Nephron progenitor cell (in vitro differentiated cells): ENCODE results near the gene HAPSTR1.

Source experiments
- DNase-seq: peaks from one replicate; pipeline ENCODE4 v3.0.0; 2021
- H3K27ac Mint-ChIP-seq: 2 replicates; pipeline ENCODE4 v1.8.0; 2021; ENCODE audit warnings: mild to moderate bottlenecking, moderate library complexity, mixed read lengths
- H3K27me3 Mint-ChIP-seq: 2 replicates; pipeline ENCODE4 v1.8.0; 2021; ENCODE audit warnings: mild to moderate bottlenecking, low read depth, mixed read lengths; ENCODE audit not compliant: poor library complexity
- H3K36me3 Mint-ChIP-seq: 2 replicates; pipeline ENCODE4 v1.8.0; 2021; ENCODE audit warnings: low read depth, mixed read lengths
- H3K4me1 Mint-ChIP-seq: 2 replicates; pipeline ENCODE4 v1.8.0; 2021; ENCODE audit warnings: mixed read lengths
- H3K4me3 Mint-ChIP-seq: 2 replicates; pipeline ENCODE4 v1.8.0; 2021; ENCODE audit warnings: mild to moderate bottlenecking, moderate library complexity, mixed read lengths
- H3K9me3 Mint-ChIP-seq: 2 replicates; pipeline ENCODE4 v1.8.0; 2021; ENCODE audit warnings: mild to moderate bottlenecking, moderate library complexity, mixed read lengths
- TF ChIP-seq, protein P1 (sequence below): fragments of 200-600 bp; sonication (generic); IDR thresholded peaks from 2 replicates; pipeline ENCODE4 v1.5.0; 2021; ENCODE audit warnings: antibody characterized with exemption

The HAPSTR1 gene

DNA sequence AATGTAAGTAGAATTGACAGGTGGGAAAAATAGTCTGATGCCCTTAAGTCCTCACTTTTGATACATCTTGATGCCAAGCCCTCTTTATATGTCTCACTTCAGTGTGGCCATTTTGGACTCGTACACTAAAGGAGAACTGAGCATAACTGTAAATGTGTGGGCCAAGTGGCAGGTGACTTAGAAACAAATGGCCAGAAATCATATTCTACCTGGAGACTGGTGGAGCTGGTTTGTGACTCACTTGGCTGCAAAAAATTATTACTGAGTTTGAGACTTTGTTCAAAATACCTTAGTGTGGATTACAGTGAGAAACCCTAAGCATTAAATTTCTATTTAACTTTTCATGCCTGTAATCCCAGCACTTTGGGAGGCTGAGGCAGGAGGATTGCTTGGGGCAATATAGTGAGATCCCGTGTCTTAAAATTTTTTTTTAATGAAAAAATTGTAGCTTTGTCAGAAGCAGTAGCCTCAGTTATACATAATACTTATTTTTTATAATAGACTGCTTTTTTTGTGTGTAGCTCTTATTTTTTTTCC is 5.0 kb downstream of the HAPSTR1 start:
- DNase-seq, result no peak
- Mint-ChIP-seq H3K4me3 (peak overlapping the region; percentile 38), H3K4me1 (peaks cover 55% of the 10 kb centered on the region), H3K27me3 (no peaks in the 10 kb centered on the region), H3K9me3 (no peaks in the 10 kb centered on the region), H3K27ac (no peak overlapping the region), H3K36me3 (peaks cover 73% of the 10 kb centered on the region)
- TF ChIP-seq, protein P1, sequence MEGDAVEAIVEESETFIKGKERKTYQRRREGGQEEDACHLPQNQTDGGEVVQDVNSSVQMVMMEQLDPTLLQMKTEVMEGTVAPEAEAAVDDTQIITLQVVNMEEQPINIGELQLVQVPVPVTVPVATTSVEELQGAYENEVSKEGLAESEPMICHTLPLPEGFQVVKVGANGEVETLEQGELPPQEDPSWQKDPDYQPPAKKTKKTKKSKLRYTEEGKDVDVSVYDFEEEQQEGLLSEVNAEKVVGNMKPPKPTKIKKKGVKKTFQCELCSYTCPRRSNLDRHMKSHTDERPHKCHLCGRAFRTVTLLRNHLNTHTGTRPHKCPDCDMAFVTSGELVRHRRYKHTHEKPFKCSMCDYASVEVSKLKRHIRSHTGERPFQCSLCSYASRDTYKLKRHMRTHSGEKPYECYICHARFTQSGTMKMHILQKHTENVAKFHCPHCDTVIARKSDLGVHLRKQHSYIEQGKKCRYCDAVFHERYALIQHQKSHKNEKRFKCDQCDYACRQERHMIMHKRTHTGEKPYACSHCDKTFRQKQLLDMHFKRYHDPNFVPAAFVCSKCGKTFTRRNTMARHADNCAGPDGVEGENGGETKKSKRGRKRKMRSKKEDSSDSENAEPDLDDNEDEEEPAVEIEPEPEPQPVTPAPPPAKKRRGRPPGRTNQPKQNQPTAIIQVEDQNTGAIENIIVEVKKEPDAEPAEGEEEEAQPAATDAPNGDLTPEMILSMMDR, result no peak

DNA sequence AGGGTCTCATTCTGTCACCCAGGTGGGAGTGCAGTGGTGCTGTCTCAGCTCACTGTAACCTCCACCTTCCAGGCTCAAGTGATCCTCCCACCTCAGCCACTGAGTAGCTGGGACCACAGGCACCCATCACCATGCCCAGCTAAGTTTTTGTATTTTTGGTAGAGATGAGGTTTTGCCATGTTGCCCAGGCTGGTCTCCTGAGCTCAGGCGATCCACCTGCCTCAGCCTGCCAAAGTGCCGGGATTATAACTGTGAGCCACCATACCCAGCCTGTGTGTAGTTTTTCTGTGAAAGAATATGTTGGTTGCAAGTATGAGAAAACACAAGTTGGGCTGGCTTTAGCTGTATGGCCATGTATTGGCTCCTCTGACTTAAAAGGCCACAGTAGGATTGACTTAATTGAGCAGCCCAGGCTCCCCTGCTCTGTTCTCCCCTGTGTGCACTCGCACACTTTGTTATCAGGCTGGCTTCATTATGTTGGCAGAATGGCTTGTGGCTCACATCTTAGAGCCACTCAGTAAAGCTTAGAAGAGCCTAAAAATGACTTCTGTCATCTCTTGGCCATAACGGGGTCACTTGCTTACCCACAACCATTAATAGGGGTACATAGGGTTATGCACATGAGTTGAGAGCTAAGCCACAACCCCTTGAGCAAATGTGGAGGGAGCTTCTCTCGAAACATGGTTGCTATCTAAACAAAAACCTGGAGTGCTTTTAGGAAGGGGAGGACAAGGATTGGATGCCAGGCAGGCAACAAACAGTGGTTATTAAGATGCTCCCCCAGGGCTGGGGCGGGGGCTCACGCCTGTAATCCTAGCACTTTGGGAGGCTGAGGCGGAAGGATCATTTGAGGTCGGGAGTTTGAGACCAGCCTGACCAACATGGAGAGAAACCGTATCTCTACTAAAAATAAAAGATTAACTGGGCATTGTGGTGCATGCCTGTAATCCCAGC is 6.1 kb downstream of the HAPSTR1 start:
- Mint-ChIP-seq H3K27ac (no peak overlapping the region), H3K36me3 (peaks cover 83% of the 10 kb centered on the region), H3K4me3 (no peak overlapping the region)

DNA sequence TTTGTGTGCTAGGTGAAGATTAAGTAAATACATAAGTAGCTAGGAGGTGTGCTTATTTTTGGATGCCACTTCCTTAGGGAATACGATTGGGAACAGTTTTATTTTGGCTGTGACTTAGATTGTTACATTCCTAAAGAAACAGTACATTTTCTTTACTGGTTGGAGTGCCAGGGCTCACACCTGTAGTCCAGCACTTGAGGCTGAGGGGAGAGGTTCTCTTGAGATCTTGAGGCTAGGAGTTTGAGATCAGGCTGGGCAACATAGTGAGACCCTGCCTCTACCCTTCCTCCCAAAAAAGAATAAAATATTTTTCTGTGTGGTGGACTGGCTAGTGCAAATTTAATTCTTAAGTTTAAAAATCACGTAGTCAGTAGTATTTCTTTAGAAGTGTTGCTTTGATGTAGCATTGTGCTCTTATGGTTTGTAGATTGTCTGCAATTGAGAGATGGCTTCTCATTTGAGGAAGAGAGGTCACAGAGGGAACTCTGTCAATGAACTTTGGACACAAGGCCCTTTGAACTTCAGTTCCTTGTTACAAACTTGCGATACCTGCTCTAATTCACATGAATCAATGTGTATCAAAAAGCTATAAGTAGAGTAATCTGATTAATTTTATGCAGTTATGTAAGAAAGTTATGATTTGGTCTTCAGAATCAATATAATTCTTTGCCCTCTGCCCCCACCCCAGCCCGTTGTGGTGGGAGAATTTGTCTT is 7.1 kb downstream of the HAPSTR1 start:
- Mint-ChIP-seq H3K36me3 (peaks cover 84% of the 10 kb centered on the region), H3K27ac (peak overlapping the region; percentile 45), H3K4me3 (no peak overlapping the region), H3K4me1 (peaks cover 52% of the 10 kb centered on the region), H3K27me3 (no peaks in the 10 kb centered on the region), H3K9me3 (no peaks in the 10 kb centered on the region)
- TF ChIP-seq, protein P1, result no peak
- DNase-seq, result no peak

More for the DNA sequence above, 6.1 kb downstream of the HAPSTR1 start:
- TF ChIP-seq, protein P1, result no peak
- DNase-seq, result no peak
- H3K9me3 Mint-ChIP-seq, result no peaks in the 10 kb centered on the region
- H3K4me1 Mint-ChIP-seq, result peaks cover 55% of the 10 kb centered on the region
- no peaks in the 10 kb centered on the region for H3K27me3 Mint-ChIP-seq

DNA sequence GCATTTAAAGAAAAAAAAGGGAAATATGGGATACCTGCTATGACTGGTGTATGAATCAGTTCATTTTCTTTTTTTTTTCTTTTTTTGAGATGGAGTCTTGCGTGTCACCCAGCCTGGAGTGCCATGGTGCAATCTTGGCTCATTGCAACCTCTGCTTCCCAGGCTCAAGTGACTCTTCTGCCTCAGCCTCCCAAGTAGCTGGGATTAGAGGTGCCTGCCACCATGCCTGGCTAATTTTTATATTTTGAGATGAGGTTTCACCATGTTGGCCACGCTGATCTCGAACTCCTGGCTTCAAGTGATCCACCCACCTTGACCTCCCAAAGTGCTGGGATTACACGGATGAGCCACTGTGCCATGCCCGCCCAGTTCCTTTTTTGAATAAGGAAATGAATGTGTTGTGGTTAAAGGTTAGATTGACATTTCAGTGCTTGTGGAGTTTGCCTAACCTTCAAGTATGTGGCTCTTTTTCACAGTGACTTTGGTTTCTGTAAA is 7.7 kb downstream of the HAPSTR1 start:
- Mint-ChIP-seq H3K27ac (peak overlapping the region; percentile 21), H3K4me3 (no peak overlapping the region), H3K27me3 (no peaks in the 10 kb centered on the region), H3K9me3 (no peaks in the 10 kb centered on the region), H3K4me1 (peaks cover 49% of the 10 kb centered on the region), H3K36me3 (peaks cover 87% of the 10 kb centered on the region)
- TF ChIP-seq, protein P1, result no peak
- no peak for DNase-seq

DNA sequence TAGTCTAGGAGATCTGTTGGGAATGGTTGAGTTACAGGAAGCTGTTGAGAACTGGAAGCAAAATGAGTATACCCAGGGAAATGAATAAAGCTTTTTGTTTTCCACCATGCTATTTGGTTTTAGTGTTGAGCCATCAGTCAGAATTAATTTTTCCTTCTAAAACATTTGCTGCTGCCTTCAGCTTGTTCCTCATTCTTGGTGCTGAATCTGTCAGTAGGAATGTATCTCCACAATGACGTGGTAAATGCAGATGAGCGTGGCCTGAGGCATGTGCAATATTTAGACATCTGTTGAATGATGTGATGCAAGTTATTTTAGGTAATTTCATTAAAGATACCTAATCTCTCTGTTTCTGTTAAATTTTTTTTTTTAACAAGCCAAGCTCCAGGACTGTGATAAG is 10.9 kb downstream of the HAPSTR1 start:
- H3K9me3 Mint-ChIP-seq, result no peaks in the 10 kb centered on the region
- no peak overlapping the region for H3K4me3 Mint-ChIP-seq
- H3K27ac Mint-ChIP-seq, result no peak overlapping the region
- H3K27me3 Mint-ChIP-seq, result no peaks in the 10 kb centered on the region
- DNase-seq, result no peak
- H3K36me3 Mint-ChIP-seq, result peaks cover 89% of the 10 kb centered on the region
- TF ChIP-seq, protein P1, result no peak
- peaks cover 39% of the 10 kb centered on the region for H3K4me1 Mint-ChIP-seq
